GM21576 (cell line): ENCODE measurements around the gene LILRA5.
"Not testable (repeated sequence)": the region's sequence is repeated elsewhere in the genome, so short reads cannot be mapped to it uniquely, and the experiment has no call there.

Experiments used
- ATAC-seq: cut with Tn5 transposase; IDR thresholded peaks from one replicate; pipeline ENCODE4 v1.9.1; 2021; ENCODE audit warnings: mild to moderate bottlenecking, moderate library complexity; ENCODE audit not compliant: unreplicated experiment

LILRA5 gene

GRCh38 chr19:54312436-54313377 is at the start of gene LILRA5:
Gene LILRA5, minus strand, starts transcription at chr19:54313166. Its CDS starts 147 bp downstream, at chr19:54313019.
- ATAC-seq, result no peak

- ATAC-seq, result not testable (repeated sequence)
These were observed 48.9 kb upstream of the LILRA5 start for GRCh38 chr19:54361680-54362422.

GRCh38 chr19:54359149-54359820 is 46.3 kb upstream of the LILRA5 start:
- not testable (repeated sequence) for ATAC-seq

GRCh38 chr19:54357381-54357780 is 44.4 kb upstream of the LILRA5 start:
- ATAC-seq, result no peak

- ATAC-seq, result no peak
These were observed 43.6 kb upstream of the LILRA5 start for GRCh38 chr19:54356444-54357056.

GRCh38 chr19:54355675-54356074 is 42.7 kb upstream of the LILRA5 start:
- no peak for ATAC-seq

GRCh38 chr19:54354761-54355160 is 41.8 kb upstream of the LILRA5 start:
- ATAC-seq, result no peak

- no peak for ATAC-seq
These were observed 39.6 kb upstream of the LILRA5 start for GRCh38 chr19:54352546-54352945.

GRCh38 chr19:54352041-54352440 is 39.1 kb upstream of the LILRA5 start:
- no peak for ATAC-seq

GRCh38 chr19:54351474-54351873 is 38.5 kb upstream of the LILRA5 start:
- ATAC-seq, result no peak

- no peak for ATAC-seq
These were observed 33.0 kb upstream of the LILRA5 start for GRCh38 chr19:54345938-54346386.

- no peak for ATAC-seq
These were observed 30.9 kb upstream of the LILRA5 start for GRCh38 chr19:54343868-54344267.

- ATAC-seq, result no peak
These were observed 28.3 kb upstream of the LILRA5 start for GRCh38 chr19:54341295-54341694.

- ATAC-seq, result no peak
These were observed 26.8 kb upstream of the LILRA5 start for GRCh38 chr19:54339646-54340358.

- no peak for ATAC-seq
These were observed 25.6 kb upstream of the LILRA5 start for GRCh38 chr19:54338521-54338920.

GRCh38 chr19:54337858-54338230 is 24.9 kb upstream of the LILRA5 start:
- no peak for ATAC-seq

- ATAC-seq, result no peak
These were observed 24.2 kb upstream of the LILRA5 start for GRCh38 chr19:54336893-54337857.

GRCh38 chr19:54335979-54336892 is 23.3 kb upstream of the LILRA5 start:
- ATAC-seq, result no peak
